ENCODE measurements around the gene BUB1B.
"Not testable (repeated sequence)": the region's sequence is repeated elsewhere in the genome, so short reads cannot be mapped to it uniquely, and the experiment has no call there.

DNA sequence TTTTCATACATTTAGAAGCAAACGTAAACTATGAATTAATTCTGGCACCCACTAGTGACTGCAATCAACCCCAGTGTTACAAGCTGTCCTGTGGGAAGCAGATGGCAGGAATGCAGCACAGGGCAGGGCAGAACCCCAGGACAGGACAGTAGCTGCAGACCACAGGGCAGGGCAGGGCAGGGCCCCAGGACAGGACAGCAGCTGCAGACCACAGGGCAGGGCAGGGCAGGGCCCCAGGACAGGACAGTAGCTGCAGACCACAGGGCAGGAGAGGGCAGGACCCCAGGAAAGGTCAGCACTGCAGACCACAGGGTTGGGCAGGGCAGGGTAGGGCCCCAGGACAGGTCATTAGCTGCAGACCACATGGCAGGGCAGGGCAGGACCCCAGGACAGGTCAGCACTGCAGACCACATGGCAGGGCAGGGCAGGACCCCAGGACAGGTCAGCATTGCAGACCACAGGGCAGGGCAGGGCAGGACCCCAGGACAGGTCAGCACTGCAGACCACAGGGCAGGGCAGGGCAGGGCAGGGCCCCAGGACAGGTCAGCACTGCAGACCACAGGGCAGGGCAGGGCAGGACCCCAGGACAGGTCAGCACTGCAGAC is 24.9 kb upstream of the BUB1B start:
- TF ChIP-seq CTCF (IDR thresholded peaks at IDR 0.05; ENCODE audit: poor library complexity, severe bottlenecking); EZH2 (IDR thresholded peaks at IDR 0.05; ENCODE audit: borderline replicate concordance, insufficient read depth, low read length, poor library complexity, severe bottlenecking); EP300 (conservative IDR thresholded peaks at IDR 0.05; ENCODE audit: poor library complexity, severe bottlenecking); POLR2AphosphoS5 (IDR thresholded peaks at IDR 0.05): not testable (repeated sequence)
